SK-N-MC (cell line): ENCODE data around the gene ZNF398.

Experiments
- EZH2 ChIP-seq: fragments of 200-600 bp; sonication (generic); IDR thresholded peaks from one replicate; pipeline ENCODE4 v1.6.1; 2017; ENCODE audit warnings: antibody characterized with exemption
- POLR2AphosphoS5 ChIP-seq: IDR thresholded peaks from 2 replicates; pipeline ENCODE4 v1.6.1; 2012; ENCODE audit warnings: mild to moderate bottlenecking, low read depth, low read length, borderline replicate concordance

GRCh38 chr7:149232362-149232761 lies 85.1 kb downstream of the ZNF398 start:
- TF ChIP-seq POLR2AphosphoS5 = no peak
- no peak for TF ChIP-seq EZH2
